Measurements from ENCODE around the gene RFPL2. TPM values are rescaled to one million over a fixed set of nuclear protein-coding genes. Genes with fewer than 3 reads are reported as not detected.

RFPL2 gene
- total RNA-seq: not detected

DNA sequence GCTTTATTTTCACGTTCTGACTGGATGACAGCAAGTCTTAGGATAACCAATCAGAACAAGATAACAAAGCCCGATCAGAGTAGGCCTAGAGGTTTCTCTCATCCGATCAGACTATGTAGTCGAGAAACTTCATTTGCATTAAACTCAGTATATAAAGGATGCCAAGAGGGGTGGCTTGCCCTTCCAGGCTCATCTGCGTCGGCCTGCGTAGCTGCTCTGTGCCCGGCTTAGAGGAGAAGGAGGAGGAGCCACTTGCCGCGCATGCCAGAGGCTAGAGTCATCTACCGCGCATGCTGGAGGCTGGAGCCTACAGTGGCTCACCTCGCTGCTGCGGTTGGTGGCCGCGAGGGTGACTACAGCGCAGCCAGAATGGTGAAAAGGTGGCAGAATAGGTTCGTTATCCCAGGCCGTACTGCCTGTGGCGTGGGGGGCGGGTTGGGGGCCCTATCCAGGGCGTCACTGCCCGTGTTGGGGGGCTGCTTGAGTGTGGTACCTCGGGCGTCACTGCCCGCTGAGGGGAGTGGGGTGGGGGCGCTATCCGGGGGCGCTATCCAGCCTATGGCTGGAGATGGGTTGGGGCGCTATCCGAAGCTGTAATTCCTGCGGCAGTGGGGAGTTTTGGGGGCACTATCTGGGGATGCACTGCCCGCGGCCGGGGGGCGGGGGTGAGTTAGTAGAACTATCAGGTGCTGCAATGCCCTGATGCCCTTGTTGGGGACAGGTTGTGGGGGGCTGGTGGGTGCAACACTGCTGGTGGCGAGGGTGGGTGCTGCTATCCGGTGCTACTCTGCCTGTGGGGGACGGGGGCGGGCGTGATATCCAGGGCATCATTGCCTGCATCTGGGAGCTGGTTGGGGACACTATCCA lies at the start of gene RFPL2:
Gene RFPL2 (minus strand): TSS at position 218 of the 867 bp plus-strand sequence. CDS start 2,622 bp downstream, outside the sequence.
- peak; percentile 43 for DNase-seq
- no peaks in the 10 kb centered on the region for H3K9me3 Mint-ChIP-seq
- no peaks in the 10 kb centered on the region for H3K36me3 Mint-ChIP-seq
- H3K4me3 Mint-ChIP-seq: peak within 1 kb of the TSS; percentile 69
- H3K27me3 Mint-ChIP-seq: peaks cover 42% of the 10 kb centered on the region
- H3K27ac Mint-ChIP-seq: peak within 1 kb of the TSS; percentile 31
- H3K4me1 Mint-ChIP-seq: peaks cover 10% of the 10 kb centered on the region

DNA sequence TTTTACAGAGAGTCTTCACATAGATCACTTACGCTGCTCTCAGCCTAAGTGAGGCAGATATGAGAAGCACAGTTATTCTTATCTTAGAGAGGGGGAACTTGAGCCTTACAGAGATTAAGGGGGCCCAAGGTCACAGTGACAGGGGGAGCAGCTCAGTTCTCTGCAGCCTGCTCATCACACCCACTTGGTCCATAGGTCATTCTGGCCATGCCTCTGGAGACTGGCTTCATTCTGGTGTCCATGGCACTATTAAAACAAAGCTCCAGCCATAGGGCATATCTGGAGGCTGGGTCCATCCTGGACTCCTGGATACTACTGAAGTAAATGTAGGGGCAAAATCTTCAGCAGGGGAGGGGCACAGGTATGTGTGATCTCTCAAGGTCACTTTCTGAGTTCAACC lies 44.4 kb upstream of the RFPL2 start:
- DNase-seq: no peak
- H3K36me3 Mint-ChIP-seq: no peaks in the 10 kb centered on the region
- H3K27me3 Mint-ChIP-seq: peaks cover 35% of the 10 kb centered on the region
- no peak overlapping the region for H3K4me3 Mint-ChIP-seq
- H3K27ac Mint-ChIP-seq: no peak overlapping the region
- no peaks in the 10 kb centered on the region for H3K4me1 Mint-ChIP-seq
- no peaks in the 10 kb centered on the region for H3K9me3 Mint-ChIP-seq

DNA sequence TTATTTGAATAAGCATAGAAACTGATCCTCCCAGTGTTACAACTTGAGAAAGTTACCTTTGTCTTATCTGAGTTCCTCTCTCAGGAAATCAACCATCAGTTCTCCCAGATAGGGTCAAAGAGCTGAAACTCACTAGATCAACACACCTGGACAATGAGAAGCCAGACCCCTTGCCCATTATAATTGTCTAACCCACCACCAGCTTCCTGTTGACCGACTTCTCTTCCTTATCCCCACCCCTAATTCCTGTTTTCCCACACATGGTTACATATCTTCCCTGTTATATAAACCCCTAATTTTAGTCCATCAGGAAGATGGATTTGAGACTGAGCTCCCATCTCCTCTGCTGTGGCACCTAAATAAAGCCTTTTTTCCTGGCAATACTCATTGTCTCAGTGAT lies 43.4 kb upstream of the RFPL2 start:
- Mint-ChIP-seq H3K4me3 (no peak overlapping the region), H3K27me3 (peaks cover 31% of the 10 kb centered on the region), H3K36me3 (no peaks in the 10 kb centered on the region), H3K4me1 (no peaks in the 10 kb centered on the region), H3K27ac (no peak overlapping the region), H3K9me3 (no peaks in the 10 kb centered on the region)
- no peak for DNase-seq

DNA sequence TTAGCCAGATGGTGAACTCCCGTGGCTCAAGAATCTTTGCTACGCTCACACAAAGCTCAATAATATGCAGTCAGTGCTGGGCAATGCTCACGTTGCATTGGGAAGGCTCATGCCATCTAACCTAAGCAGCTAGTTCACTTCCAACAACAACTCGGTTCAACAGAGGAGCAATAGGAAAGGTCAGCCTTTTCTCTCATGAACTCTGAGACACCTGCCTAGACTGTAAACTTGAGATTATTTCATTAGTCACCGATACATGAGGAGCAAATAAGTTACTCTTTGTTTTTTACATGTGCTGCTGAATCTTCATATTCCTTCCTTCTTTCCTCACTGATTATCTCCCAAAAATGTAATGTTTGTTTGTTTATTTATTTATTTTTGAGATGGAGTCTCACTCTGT lies 41.3 kb upstream of the RFPL2 start:
- Mint-ChIP-seq H3K4me3 (no peak overlapping the region), H3K27ac (no peak overlapping the region), H3K9me3 (no peaks in the 10 kb centered on the region), H3K36me3 (no peaks in the 10 kb centered on the region), H3K4me1 (no peaks in the 10 kb centered on the region), H3K27me3 (peaks cover 27% of the 10 kb centered on the region)
- no peak for DNase-seq

DNA sequence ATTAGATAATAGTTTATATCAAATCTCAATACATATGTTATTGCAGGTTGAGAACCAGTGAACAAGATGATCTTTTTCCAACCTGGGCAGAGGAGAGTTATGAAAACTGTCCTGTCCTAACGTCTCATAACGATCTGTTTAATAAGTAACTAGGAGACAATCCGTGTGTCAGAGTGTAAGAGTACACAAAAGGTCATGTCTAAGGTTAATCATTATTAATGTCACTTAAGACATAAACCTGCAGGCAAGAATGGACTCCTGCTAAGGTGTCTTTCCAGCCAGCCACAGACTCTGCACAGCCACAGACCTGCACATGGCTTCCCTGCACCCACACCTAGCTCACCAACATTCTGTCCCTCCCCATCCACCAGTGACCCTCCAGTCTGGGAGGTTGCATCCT lies 40.2 kb upstream of the RFPL2 start:
- peaks cover 19% of the 10 kb centered on the region for H3K27me3 Mint-ChIP-seq
- no peaks in the 10 kb centered on the region for H3K36me3 Mint-ChIP-seq
- no peak for DNase-seq
- H3K9me3 Mint-ChIP-seq: no peaks in the 10 kb centered on the region
- no peaks in the 10 kb centered on the region for H3K4me1 Mint-ChIP-seq
- H3K4me3 Mint-ChIP-seq: no peak overlapping the region
- H3K27ac Mint-ChIP-seq: no peak overlapping the region

DNA sequence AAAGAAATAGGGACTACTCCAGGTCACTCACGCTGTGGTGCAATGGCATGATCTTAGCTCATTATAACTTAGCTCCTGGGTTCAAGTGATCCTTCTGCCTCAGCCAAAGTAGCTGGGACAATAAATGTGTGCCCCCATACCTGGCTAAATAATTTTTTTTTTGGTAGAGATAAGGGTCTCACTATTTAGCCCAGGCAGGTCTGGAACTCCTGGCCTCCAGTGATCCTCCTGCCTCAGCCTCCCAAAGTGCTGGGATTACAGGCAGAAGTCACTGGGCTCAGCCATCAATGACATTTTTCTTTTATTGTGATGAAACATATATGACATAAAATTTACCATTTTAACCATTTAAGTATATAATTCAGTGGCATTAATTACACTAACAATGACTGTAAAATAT lies 39.7 kb upstream of the RFPL2 start:
- no peak for DNase-seq
- Mint-ChIP-seq H3K4me1 (no peaks in the 10 kb centered on the region), H3K36me3 (no peaks in the 10 kb centered on the region), H3K27ac (no peak overlapping the region), H3K27me3 (peaks cover 14% of the 10 kb centered on the region), H3K4me3 (no peak overlapping the region), H3K9me3 (no peaks in the 10 kb centered on the region)

DNA sequence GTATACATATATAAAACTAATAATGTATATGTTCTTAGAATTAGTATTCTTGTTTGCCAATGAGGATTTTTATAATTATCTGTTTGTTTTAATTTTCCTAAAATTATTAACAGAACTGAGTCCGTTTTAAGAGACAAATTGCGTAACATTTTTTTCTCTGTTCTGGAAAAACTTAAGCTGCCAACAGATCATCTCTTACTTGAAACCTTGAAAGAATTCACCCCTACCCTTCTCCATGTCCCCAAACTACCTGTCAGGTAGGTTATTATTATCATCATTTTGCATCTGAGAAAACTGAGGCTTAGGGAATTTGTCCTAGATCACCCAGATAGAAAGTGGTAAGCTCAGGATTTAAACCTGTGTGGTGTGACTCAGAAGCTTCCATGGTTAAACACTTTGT lies 35.6 kb upstream of the RFPL2 start:
- no peak overlapping the region for H3K27ac Mint-ChIP-seq
- no peaks in the 10 kb centered on the region for H3K9me3 Mint-ChIP-seq
- no peak for DNase-seq
- no peaks in the 10 kb centered on the region for H3K4me1 Mint-ChIP-seq
- H3K27me3 Mint-ChIP-seq: no peaks in the 10 kb centered on the region
- H3K36me3 Mint-ChIP-seq: no peaks in the 10 kb centered on the region
- H3K4me3 Mint-ChIP-seq: no peak overlapping the region

DNA sequence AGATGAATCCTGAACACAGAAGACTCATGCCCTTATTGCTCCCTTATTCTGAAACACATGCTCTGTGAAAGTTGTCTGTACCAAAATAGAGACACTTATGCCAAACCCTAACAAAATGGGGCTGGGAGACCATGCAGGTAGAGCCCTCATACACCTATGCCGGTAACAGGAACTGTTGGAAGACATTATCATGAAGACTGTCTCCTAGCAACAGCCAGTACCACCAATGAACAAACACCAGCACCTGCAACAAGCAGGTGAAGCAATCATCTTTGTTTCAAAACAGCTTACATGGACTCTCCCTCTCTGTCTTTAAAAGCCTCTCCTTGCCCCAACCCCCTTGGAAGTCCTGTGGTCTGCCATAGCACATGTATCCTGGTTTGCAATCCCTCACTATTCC lies 33.0 kb upstream of the RFPL2 start:
- DNase-seq: no peak
- Mint-ChIP-seq H3K4me1 (no peaks in the 10 kb centered on the region), H3K36me3 (no peaks in the 10 kb centered on the region), H3K27me3 (peaks cover 4% of the 10 kb centered on the region), H3K4me3 (no peak overlapping the region), H3K9me3 (no peaks in the 10 kb centered on the region), H3K27ac (no peak overlapping the region)

DNA sequence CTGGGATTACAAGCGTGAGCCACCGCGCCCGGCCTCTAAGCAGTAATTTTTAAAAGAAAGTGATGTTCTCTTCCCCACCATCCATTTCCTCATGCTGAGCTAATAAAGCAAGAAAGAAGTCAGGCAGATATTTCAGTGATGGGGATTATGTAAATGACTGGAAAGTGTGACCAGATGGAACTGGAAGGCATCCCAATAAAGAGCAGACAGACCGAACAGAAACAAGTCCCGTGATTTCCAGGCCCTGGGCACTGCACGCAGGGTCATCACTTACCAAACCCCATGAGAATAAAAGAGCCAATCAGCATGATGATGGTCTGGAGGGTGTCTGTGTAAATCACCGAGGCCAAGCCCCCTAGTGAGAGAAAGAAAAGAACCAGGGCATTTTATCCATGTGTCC lies 32.1 kb upstream of the RFPL2 start:
- H3K4me3 Mint-ChIP-seq: no peak overlapping the region
- H3K4me1 Mint-ChIP-seq: no peaks in the 10 kb centered on the region
- no peak overlapping the region for H3K27ac Mint-ChIP-seq
- H3K9me3 Mint-ChIP-seq: no peaks in the 10 kb centered on the region
- H3K27me3 Mint-ChIP-seq: peaks cover 4% of the 10 kb centered on the region
- DNase-seq: no peak
- H3K36me3 Mint-ChIP-seq: no peaks in the 10 kb centered on the region

DNA sequence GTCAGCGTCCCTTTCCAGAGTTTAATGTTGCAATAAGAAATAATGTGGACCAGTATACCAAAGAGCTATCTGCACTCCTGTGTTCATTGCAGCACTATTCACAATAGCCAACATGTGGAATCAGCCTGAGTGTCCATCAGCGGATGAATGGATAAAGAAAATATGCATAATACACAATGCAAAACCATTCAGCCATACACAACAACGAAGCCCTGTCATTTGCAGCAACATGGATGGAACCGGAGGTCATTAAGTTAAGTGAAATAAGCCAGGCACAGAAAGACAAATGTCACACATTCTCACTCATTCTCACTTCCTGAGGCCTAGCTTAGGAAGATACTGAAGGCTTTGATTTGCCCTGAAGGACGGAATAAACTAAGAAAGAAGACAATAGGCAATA lies 28.2 kb upstream of the RFPL2 start:
- Mint-ChIP-seq H3K27me3 (peaks cover 11% of the 10 kb centered on the region), H3K27ac (no peak overlapping the region), H3K36me3 (no peaks in the 10 kb centered on the region), H3K9me3 (no peaks in the 10 kb centered on the region), H3K4me3 (no peak overlapping the region), H3K4me1 (no peaks in the 10 kb centered on the region)
- no peak for DNase-seq

DNA sequence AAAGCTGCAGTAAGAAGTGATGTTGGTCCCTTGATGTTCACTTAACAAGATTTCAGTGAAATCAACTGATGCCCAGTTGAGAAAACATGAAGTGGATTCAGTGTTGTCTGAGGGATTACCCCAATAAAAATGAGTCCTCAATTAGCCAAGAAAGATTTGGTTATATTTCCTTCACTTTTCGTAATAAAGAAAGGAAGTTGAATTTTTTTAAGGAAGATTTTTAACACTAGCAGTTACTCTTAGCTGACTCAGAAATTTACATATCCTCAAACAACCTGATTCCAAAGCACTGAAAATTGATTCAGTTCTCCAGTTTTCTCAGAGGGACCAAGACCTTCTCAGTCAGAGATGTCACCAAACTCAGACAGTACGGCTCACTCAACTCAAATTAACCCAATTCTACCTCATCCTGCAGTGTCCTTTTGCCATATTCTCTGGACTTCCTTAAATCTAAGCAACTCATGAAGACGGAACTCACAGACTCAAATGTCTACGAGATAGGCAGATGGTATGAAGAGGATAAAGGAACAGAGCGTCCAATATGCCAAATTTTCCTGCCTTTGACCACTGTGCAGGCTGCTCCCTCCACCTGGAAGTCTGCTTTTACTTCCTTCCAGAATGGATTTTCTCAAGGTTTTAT lies 27.4 kb upstream of the RFPL2 start:
- peaks cover 11% of the 10 kb centered on the region for H3K27me3 Mint-ChIP-seq
- H3K4me1 Mint-ChIP-seq: no peaks in the 10 kb centered on the region
- no peaks in the 10 kb centered on the region for H3K36me3 Mint-ChIP-seq
- no peak overlapping the region for H3K4me3 Mint-ChIP-seq
- no peak overlapping the region for H3K27ac Mint-ChIP-seq
- DNase-seq: no peak
- no peaks in the 10 kb centered on the region for H3K9me3 Mint-ChIP-seq

DNA sequence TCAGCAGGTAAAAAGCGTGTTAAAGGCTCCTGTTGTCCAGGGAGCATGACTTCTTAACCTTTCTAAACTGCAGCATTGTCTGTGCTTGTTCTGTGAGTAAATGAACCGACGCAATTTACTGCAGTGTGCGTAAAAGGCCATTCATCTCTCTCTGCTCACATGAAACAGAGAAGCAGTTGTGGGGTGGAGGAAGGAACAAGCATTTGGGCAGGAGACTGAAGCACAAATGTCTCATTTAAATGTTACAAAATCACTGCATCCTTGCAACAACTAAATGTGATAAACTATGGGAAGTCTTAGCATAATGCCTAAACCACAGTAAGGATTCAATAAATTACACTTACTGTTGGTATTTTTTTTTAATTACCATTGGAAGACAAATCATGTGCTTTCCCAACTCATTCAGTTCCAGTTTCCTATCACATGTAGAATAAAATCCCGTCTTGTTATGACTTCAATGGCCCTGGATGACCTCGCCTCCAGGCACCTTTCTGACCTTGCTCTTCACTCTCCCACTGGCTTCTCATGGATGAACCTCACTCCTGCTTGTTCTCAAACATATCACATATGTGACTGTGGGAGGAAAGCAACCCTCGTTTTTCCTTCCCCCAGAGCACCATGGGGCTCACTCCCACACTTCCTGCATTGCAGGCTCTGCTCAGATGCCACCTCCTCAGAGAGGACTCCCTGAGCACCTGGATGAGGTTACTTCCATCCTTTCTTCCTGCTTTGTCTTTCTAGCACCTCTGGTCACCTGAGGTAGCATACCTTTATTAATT lies 21.6 kb upstream of the RFPL2 start:
- H3K27me3 Mint-ChIP-seq: peaks cover 12% of the 10 kb centered on the region
- H3K4me3 Mint-ChIP-seq: no peak overlapping the region
- H3K4me1 Mint-ChIP-seq: no peaks in the 10 kb centered on the region
- no peaks in the 10 kb centered on the region for H3K9me3 Mint-ChIP-seq
- no peak for DNase-seq
- H3K27ac Mint-ChIP-seq: no peak overlapping the region
- no peaks in the 10 kb centered on the region for H3K36me3 Mint-ChIP-seq

DNA sequence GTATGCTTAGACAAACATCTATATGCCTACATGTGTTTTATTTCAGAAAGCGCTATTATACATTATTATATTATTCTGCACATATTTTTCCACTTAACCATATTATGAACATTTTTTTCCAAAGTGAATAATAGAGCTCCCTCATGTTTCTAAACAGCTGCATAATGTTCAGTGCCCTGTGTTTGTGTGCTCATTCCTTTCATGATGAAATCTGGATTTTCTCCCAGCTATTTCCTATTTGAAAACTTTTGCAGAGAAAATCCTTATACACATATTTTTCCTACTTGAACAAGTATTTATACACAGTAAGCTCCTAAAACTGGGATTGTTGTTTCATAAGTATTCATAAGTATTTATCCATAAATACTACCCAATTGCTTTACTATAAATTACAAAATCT lies 18.1 kb upstream of the RFPL2 start:
- Mint-ChIP-seq H3K4me1 (no peaks in the 10 kb centered on the region), H3K9me3 (no peaks in the 10 kb centered on the region), H3K27me3 (peaks cover 10% of the 10 kb centered on the region), H3K36me3 (no peaks in the 10 kb centered on the region), H3K27ac (no peak overlapping the region), H3K4me3 (no peak overlapping the region)
- DNase-seq: no peak

DNA sequence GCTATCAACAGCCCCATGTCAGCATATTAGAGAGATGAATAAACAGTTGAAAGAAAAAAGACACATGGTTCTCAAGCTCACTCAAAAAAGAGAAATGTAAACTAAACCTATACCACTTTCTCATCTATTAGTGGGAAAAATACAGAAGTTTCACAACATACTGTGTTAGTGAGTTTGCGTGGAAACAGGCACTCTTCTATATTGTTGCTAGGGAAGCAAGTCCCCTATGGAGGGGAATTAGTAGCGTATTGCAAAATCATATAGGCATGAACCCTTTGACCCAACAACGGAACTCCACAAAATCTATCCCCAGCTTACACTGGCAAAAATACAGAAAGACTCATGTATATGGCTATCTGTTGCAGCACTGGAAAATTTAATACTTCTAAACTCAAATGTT lies 14.2 kb upstream of the RFPL2 start:
- no peak for DNase-seq
- H3K36me3 Mint-ChIP-seq: no peaks in the 10 kb centered on the region
- H3K27ac Mint-ChIP-seq: no peak overlapping the region
- peaks cover 7% of the 10 kb centered on the region for H3K27me3 Mint-ChIP-seq
- no peak overlapping the region for H3K4me3 Mint-ChIP-seq
- no peaks in the 10 kb centered on the region for H3K9me3 Mint-ChIP-seq
- no peaks in the 10 kb centered on the region for H3K4me1 Mint-ChIP-seq

DNA sequence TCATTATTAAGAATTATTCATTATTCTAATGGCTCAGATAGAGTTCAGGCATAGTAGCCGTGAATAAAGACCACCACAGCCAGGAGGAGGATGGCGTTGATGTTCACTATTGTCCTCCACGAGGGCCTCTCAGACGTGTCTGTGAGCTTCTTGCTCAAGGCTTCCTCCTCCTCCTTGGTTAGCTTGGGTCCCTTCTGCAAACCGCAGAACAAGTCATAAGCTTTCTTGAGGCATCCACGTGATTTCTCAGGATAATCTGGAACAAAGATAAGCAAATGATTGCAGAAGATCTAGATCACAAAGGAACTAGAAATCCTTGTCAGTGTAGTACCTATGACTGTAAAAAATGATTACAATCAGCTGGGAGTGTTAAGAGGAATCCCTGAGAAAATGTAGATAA lies 13.6 kb upstream of the RFPL2 start:
- Mint-ChIP-seq H3K36me3 (no peaks in the 10 kb centered on the region), H3K4me1 (no peaks in the 10 kb centered on the region), H3K27ac (no peak overlapping the region), H3K27me3 (peaks cover 7% of the 10 kb centered on the region), H3K9me3 (no peaks in the 10 kb centered on the region), H3K4me3 (no peak overlapping the region)
- no peak for DNase-seq
